ENCODE results near the gene APMAP. TPM values are rescaled to one million over a fixed set of nuclear protein-coding genes. Genes with fewer than 3 reads are reported as not detected.

Gene APMAP
- total RNA-seq, 1 donor, result 70.2 TPM

DNA sequence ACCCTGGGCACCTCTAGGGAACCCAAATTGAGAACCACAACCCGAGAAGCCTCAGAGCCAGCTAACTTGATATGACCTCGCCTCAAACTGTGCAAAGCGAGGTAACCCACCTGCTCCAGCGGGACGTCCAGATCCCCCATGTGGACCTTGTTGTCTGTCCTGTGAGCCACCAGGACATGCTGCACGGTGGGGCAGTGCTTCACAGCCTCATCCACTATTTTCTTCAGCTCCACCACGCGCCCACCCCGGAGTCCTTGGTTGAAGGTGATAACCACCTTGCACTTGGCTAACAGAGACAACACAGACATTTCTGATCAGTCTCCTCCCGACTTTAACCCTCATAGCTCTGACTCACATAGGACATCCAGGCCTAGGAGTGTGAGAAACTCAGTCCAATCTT, 30.8 kb upstream of the APMAP start:
- Histone ChIP-seq H3K9me3 (ENCODE audit: low read depth, low read length) (no peaks in the 10 kb centered on the region), H4K20me1 (ENCODE audit: insufficient read depth, low read length) (peaks cover 5% of the 10 kb centered on the region), H3K27me3 (ENCODE audit: insufficient read depth, low read length) (peaks cover 3% of the 10 kb centered on the region), H2AFZ (ENCODE audit: low read length) (no peak overlapping the region), H3K27ac (ENCODE audit: low read depth, low read length) (no peak overlapping the region), H3K36me3 (ENCODE audit: insufficient read depth, low read length) (no peaks in the 10 kb centered on the region), H3K4me3 (ENCODE audit: insufficient read depth, low read length) (no peak overlapping the region), H3K4me1 (ENCODE audit: insufficient read depth, low read length) (no peaks in the 10 kb centered on the region), H3K79me2 (ENCODE audit: insufficient read depth, low read length) (no peaks in the 10 kb centered on the region), H3K4me2 (ENCODE audit: insufficient read depth, low read length) (no peak overlapping the region)
- peak; percentile 44 for DNase-seq (ENCODE audit: insufficient read length, low spot score, missing footprints)
- TF ChIP-seq, protein P1, sequence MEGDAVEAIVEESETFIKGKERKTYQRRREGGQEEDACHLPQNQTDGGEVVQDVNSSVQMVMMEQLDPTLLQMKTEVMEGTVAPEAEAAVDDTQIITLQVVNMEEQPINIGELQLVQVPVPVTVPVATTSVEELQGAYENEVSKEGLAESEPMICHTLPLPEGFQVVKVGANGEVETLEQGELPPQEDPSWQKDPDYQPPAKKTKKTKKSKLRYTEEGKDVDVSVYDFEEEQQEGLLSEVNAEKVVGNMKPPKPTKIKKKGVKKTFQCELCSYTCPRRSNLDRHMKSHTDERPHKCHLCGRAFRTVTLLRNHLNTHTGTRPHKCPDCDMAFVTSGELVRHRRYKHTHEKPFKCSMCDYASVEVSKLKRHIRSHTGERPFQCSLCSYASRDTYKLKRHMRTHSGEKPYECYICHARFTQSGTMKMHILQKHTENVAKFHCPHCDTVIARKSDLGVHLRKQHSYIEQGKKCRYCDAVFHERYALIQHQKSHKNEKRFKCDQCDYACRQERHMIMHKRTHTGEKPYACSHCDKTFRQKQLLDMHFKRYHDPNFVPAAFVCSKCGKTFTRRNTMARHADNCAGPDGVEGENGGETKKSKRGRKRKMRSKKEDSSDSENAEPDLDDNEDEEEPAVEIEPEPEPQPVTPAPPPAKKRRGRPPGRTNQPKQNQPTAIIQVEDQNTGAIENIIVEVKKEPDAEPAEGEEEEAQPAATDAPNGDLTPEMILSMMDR (IDR thresholded peaks at IDR 0.05; ENCODE audit: extremely low read depth, low read depth, low read length), result no peak

DNA sequence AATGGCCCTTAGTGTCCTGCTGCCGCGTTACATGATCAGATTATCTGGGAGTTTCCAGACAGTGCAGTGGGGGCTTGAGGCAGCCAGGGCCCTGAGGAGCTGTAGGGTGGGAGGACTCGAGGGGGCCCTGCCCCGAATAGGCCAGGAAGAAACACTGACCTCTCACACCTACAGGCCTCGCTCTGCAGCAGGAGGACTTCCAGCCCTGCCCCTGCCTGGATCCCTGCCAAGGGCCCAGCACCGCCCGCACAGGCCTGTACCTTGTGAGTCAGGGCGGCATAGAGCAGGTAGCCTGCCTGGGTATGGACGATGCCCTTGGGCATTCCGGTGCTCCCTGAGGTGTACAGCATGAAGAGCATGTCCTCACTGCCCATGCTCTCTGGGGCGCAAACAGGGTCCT, 30.1 kb upstream of the APMAP start:
- Histone ChIP-seq H3K4me1 (ENCODE audit: insufficient read depth, low read length) (no peaks in the 10 kb centered on the region), H3K4me3 (ENCODE audit: insufficient read depth, low read length) (no peak overlapping the region), H3K27me3 (ENCODE audit: insufficient read depth, low read length) (peaks cover 3% of the 10 kb centered on the region), H2AFZ (ENCODE audit: low read length) (no peak overlapping the region), H3K27ac (ENCODE audit: low read depth, low read length) (no peak overlapping the region), H4K20me1 (ENCODE audit: insufficient read depth, low read length) (peaks cover 5% of the 10 kb centered on the region), H3K36me3 (ENCODE audit: insufficient read depth, low read length) (no peaks in the 10 kb centered on the region), H3K9me3 (ENCODE audit: low read depth, low read length) (no peaks in the 10 kb centered on the region), H3K79me2 (ENCODE audit: insufficient read depth, low read length) (no peaks in the 10 kb centered on the region), H3K4me2 (ENCODE audit: insufficient read depth, low read length) (no peak overlapping the region)
- TF ChIP-seq, protein P1 (IDR thresholded peaks at IDR 0.05; ENCODE audit: extremely low read depth, low read depth, low read length), result no peak
- no peak for DNase-seq (ENCODE audit: insufficient read length, low spot score, missing footprints)

DNA sequence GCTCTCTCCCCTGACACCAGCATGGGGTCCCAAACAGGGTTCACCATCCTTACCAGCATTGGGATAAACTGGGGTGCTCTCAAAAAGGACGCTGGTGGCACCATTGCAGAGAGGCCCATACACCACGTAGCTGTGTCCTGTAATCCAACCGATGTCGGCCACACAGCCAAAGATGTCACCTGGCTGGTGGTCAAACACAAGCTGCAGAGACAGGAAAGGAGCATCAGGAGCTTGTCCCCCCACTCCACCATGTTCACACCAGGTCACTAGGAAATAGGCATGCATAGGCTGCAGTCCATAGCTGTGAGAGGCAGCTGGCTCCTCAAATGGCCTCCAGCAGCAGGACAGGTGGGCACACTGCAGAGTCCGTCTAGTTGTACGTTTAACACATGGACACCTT, 28.8 kb upstream of the APMAP start:
- DNase-seq (ENCODE audit: insufficient read length, low spot score, missing footprints), result no peak
- no peak overlapping the region for H3K27ac ChIP-seq (ENCODE audit: low read depth, low read length)
- H3K36me3 ChIP-seq (ENCODE audit: insufficient read depth, low read length), result no peaks in the 10 kb centered on the region
- H2AFZ ChIP-seq (ENCODE audit: low read length), result no peak overlapping the region
- no peaks in the 10 kb centered on the region for H3K4me1 ChIP-seq (ENCODE audit: insufficient read depth, low read length)
- TF ChIP-seq, protein P1 (IDR thresholded peaks at IDR 0.05; ENCODE audit: extremely low read depth, low read depth, low read length), result no peak
- H3K79me2 ChIP-seq (ENCODE audit: insufficient read depth, low read length), result no peaks in the 10 kb centered on the region
- H3K4me2 ChIP-seq (ENCODE audit: insufficient read depth, low read length), result no peak overlapping the region
- H4K20me1 ChIP-seq (ENCODE audit: insufficient read depth, low read length), result peaks cover 5% of the 10 kb centered on the region
- no peaks in the 10 kb centered on the region for H3K9me3 ChIP-seq (ENCODE audit: low read depth, low read length)
- no peak overlapping the region for H3K4me3 ChIP-seq (ENCODE audit: insufficient read depth, low read length)
- H3K27me3 ChIP-seq (ENCODE audit: insufficient read depth, low read length), result no peaks in the 10 kb centered on the region

DNA sequence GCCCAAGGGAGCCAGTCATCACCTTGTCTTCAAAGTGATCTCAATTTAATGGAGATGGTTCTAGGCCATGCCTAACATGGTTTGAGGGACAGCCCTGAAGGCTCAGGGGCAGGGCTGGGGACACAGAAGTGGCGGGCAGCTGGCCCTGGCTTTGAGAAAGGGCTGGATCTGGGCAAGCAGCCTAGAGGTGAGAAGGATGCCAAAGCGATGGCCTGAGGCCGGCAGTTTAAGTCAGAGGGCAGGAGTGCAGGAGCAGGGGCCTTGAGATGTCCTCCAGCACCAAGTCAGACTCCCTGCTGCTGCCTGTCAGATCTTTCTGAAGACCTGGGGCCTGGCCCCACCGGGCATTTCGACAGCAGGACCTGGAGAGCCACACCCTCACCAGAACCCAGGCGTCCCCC, 28.4 kb upstream of the APMAP start:
- Histone ChIP-seq H3K4me2 (ENCODE audit: insufficient read depth, low read length) (no peak overlapping the region), H4K20me1 (ENCODE audit: insufficient read depth, low read length) (peaks cover under 1% of the 10 kb centered on the region), H3K4me3 (ENCODE audit: insufficient read depth, low read length) (no peak overlapping the region), H3K79me2 (ENCODE audit: insufficient read depth, low read length) (no peaks in the 10 kb centered on the region), H3K27me3 (ENCODE audit: insufficient read depth, low read length) (no peaks in the 10 kb centered on the region), H3K27ac (ENCODE audit: low read depth, low read length) (no peak overlapping the region), H2AFZ (ENCODE audit: low read length) (no peak overlapping the region), H3K36me3 (ENCODE audit: insufficient read depth, low read length) (no peaks in the 10 kb centered on the region), H3K9me3 (ENCODE audit: low read depth, low read length) (no peaks in the 10 kb centered on the region), H3K4me1 (ENCODE audit: insufficient read depth, low read length) (no peaks in the 10 kb centered on the region)
- TF ChIP-seq, protein P1 (IDR thresholded peaks at IDR 0.05; ENCODE audit: extremely low read depth, low read depth, low read length), result no peak
- DNase-seq (ENCODE audit: insufficient read length, low spot score, missing footprints), result no peak

Data from osteoblast (primary cell).